ENCODE data around the gene RMI2. TPM values are rescaled to one million over a fixed set of nuclear protein-coding genes. Genes with fewer than 3 reads are reported as not detected.

Gene RMI2
- total and polyA plus RNA-seq, 9 of the 15 experiments (the other 6 are each of a cell fraction or from before 2014, with no cell fraction given) = 8.0 to 43.4 (median 32.5) TPM

- FAIRE-seq (no peak), ATAC-seq (no peak), DNase-seq (ENCODE audit: extremely low read depth in 1 of 4, low spot score in 3 of 4) (no peak)
- no peaks in the 10 kb centered on the region for H3K9me3 ChIP-seq (replicated peaks; ENCODE audit: control insufficient read depth, insufficient read depth, low read depth, low read length)
- no peak overlapping the region for H2AFZ ChIP-seq (ENCODE audit: low read depth, low read length)
- no peaks in the 10 kb centered on the region for H3K9me1 ChIP-seq (ENCODE audit: control insufficient read depth, insufficient read depth, low read length)
- TF ChIP-seq, protein P1, sequence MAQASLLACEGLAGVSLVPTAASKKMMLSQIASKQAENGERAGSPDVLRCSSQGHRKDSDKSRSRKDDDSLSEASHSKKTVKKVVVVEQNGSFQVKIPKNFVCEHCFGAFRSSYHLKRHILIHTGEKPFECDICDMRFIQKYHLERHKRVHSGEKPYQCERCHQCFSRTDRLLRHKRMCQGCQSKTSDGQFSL (CRISPR knock-in tag; IDR thresholded peaks at IDR 0.05) = no peak
- TF ChIP-seq, protein P1 (tag; IDR thresholded peaks at IDR 0.05) = no peak
- no peak for TF ChIP-seq GTF2B (IDR thresholded peaks at IDR 0.05; ENCODE audit: extremely low read depth, insufficient read length)
- TF ChIP-seq ZNF449 (CRISPR knock-in tag; IDR thresholded peaks at IDR 0.05) = no peak
- no peak for TF ChIP-seq NR1H2 (CRISPR knock-in tag; IDR thresholded peaks at IDR 0.05)
- TF ChIP-seq ZNF239 (CRISPR knock-in tag; IDR thresholded peaks at IDR 0.05) = no peak
- no peak for TF ChIP-seq FUS (optimal IDR thresholded peaks at IDR 0.05; ENCODE audit: low read depth, low read length)
- no peak for TF ChIP-seq NCOR1 (IDR thresholded peaks at IDR 0.05)
- TF ChIP-seq KHSRP (IDR thresholded peaks at IDR 0.05) = no peak
- TF ChIP-seq RBM15 (IDR thresholded peaks at IDR 0.05; ENCODE audit: insufficient read depth, low read length) = no peak
- TF ChIP-seq TCFL5 (CRISPR knock-in tag; conservative IDR thresholded peaks at IDR 0.05) = no peak
- TF ChIP-seq SMARCA5 (IDR thresholded peaks at IDR 0.05) = no peak
- TF ChIP-seq KLF10 (CRISPR knock-in tag; IDR thresholded peaks at IDR 0.05) = no peak
- no peak for TF ChIP-seq MAZ (CRISPR knock-in tag; conservative IDR thresholded peaks at IDR 0.05 in 1 of 2, IDR thresholded peaks at IDR 0.05 in 1 of 2)
- no peak for TF ChIP-seq NUFIP1 (IDR thresholded peaks at IDR 0.05; ENCODE audit: partially characterized antibody)
- TF ChIP-seq, protein P2, sequence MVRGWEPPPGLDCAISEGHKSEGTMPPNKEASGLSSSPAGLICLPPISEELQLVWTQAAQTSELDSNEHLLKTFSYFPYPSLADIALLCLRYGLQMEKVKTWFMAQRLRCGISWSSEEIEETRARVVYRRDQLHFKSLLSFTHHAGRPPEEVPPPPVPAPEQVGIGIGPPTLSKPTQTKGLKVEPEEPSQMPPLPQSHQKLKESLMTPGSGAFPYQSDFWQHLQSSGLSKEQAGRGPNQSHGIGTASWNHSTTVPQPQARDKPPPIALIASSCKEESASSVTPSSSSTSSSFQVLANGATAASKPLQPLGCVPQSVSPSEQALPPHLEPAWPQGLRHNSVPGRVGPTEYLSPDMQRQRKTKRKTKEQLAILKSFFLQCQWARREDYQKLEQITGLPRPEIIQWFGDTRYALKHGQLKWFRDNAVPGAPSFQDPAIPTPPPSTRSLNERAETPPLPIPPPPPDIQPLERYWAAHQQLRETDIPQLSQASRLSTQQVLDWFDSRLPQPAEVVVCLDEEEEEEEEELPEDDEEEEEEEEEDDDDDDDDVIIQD (CRISPR knock-in tag; IDR thresholded peaks at IDR 0.05) = no peak
- no peak for TF ChIP-seq SMARCC2 (IDR thresholded peaks at IDR 0.05; ENCODE audit: low read depth)
- no peak for TF ChIP-seq CBX1 (IDR thresholded peaks at IDR 0.05; ENCODE audit: low read depth)
- intact Hi-C loops (cut with micrococcal nuclease) = no loop called here
- no peak overlapping the region for H3K4me2 ChIP-seq (ENCODE audit: insufficient read depth, low read length)
- 55% methylated on average over 6 of the region's 6 CpGs for WGBS (ENCODE audit: insufficient coverage, low coverage, missing lambda C conversion rate)
- peaks cover 6 to 13% of the 10 kb centered on the region in 2 experiments; a peak in 4 of 5 replicates for H3K4me1 ChIP-seq (replicated peaks in 1 of 2; ENCODE audit: control insufficient read depth in 2 of 2, insufficient read depth in 2 of 2, low read length in 2 of 2)
- H3K27ac ChIP-seq (ENCODE audit: extremely low read depth, low read depth, low read length) = no peak overlapping the region
- no TSS peak for BruUV-seq (replicated peaks)
- H3K4me3 ChIP-seq = no peak overlapping the region
- no peaks in the 10 kb centered on the region for H3K79me2 ChIP-seq (ENCODE audit: control insufficient read depth, insufficient read depth, low read length)
- H3K36me3 ChIP-seq (ENCODE audit: control insufficient read depth, insufficient read depth, low read length) = no peaks in the 10 kb centered on the region
- in situ Hi-C loops (cut with MboI) = no loop called here
- H3K9ac ChIP-seq (ENCODE audit: insufficient read depth in 1 of 2, low read depth in 2 of 2, low read length in 2 of 2) = no peak overlapping the region
- no peaks in the 10 kb centered on the region for H3K27me3 ChIP-seq (ENCODE audit: control insufficient read depth in 2 of 2, insufficient read depth in 2 of 2, low read length in 2 of 2)
- H4K20me1 ChIP-seq (replicated peaks; ENCODE audit: control insufficient read depth, insufficient read depth, low read length) = no peaks in the 10 kb centered on the region
- ChIA-PET POLR2A (interaction anchor here (1.1 kb wide), 1 partner anchor 10 kb away, joined by 4 read pairs; no protein-coding TSS in a partner anchor), CTCF (ENCODE audit: low intra/inter-chr PET ratio) (no interaction called here)
Measured at GRCh38 chr16:11299865-11300559, 45.2 kb upstream of the RMI2 start.
